Measurements from ENCODE around the gene MRPS14. TPM values are rescaled to one million over a fixed set of nuclear protein-coding genes. Genes with fewer than 3 reads are reported as not detected.
A peak's percentile ranks its signal among the peaks of the same experiment; 100 is the strongest.

The MRPS14 gene
- total and polyA plus RNA-seq, 2 of the 4 experiments (the other 2 are of a cell fraction), result 22.0 to 23.1 TPM

GRCh38 chr1:174968750-174969244, 54.4 kb downstream of the MRPS14 start:
- no peak overlapping the region for H3K4me3 ChIP-seq (ENCODE audit: insufficient read depth, low read depth, low read length)
- ATAC-seq (ENCODE audit: low read depth) (peak; percentile 56), DNase-seq (peak; percentile 57)
- no peak overlapping the region for H2BK15ac ChIP-seq (ENCODE audit: low read depth, low read length)
- intact Hi-C loops (cut with micrococcal nuclease), result no loop called here
- TF ChIP-seq RCOR1 (IDR thresholded peaks at IDR 0.05; ENCODE audit: insufficient replicate concordance, low read length) (no peak), POLR2A (IDR thresholded peaks at IDR 0.05; ENCODE audit: low read depth, low read length) (no peak), USF2 (IDR thresholded peaks at IDR 0.05; ENCODE audit: low read depth, low read length) (no peak), CHD1 (IDR thresholded peaks at IDR 0.05; ENCODE audit: low read depth, low read length) (no peak), BHLHE40 (IDR thresholded peaks at IDR 0.05; ENCODE audit: low read depth, low read length) (no peak), RAD21 (IDR thresholded peaks at IDR 0.05; ENCODE audit: low read length) (no peak), MAZ (IDR thresholded peaks at IDR 0.05; ENCODE audit: borderline replicate concordance, low read depth, low read length) (no peak), CEBPB (IDR thresholded peaks at IDR 0.05; ENCODE audit: low read depth, low read length) (no peak), MXI1 (IDR thresholded peaks at IDR 0.05; ENCODE audit: borderline replicate concordance, low read depth, low read length) (no peak), CTCF (conservative IDR thresholded peaks at IDR 0.05; ENCODE audit: low read depth, low read length) (no peak), FOS (IDR thresholded peaks at IDR 0.05; ENCODE audit: low read depth, low read length) (no peak), ELK1 (IDR thresholded peaks at IDR 0.05; ENCODE audit: borderline replicate concordance, low read depth, low read length) (no peak), RFX5 (IDR thresholded peaks at IDR 0.05; ENCODE audit: low read depth, low read length) (no peak), NFE2L2 (IDR thresholded peaks at IDR 0.05; ENCODE audit: low read depth, low read length) (no peak), MAFK (IDR thresholded peaks at IDR 0.05; ENCODE audit: low read depth, low read length) (no peak), SMC3 (IDR thresholded peaks at IDR 0.05; ENCODE audit: low read depth, low read length) (no peak)
- no peak overlapping the region for H2AFZ ChIP-seq (replicated peaks; ENCODE audit: low read length, poor library complexity)
- H2AK9ac ChIP-seq (replicated peaks; ENCODE audit: low read depth, low read length, poor library complexity), result no peak overlapping the region
- no peak overlapping the region for H3K4ac ChIP-seq (ENCODE audit: low read depth, low read length)
- no peak overlapping the region for H3K56ac ChIP-seq (ENCODE audit: extremely low read depth, insufficient read depth, low read length)
- no peak overlapping the region for H3K18ac ChIP-seq (ENCODE audit: low read depth, low read length)
- no peak overlapping the region for H3K14ac ChIP-seq (replicated peaks; ENCODE audit: low read depth, low read length)
- no peak overlapping the region for H4K91ac ChIP-seq (ENCODE audit: insufficient read depth, low read depth, low read length)
- no peak overlapping the region for H2BK120ac ChIP-seq (ENCODE audit: low read depth, low read length)
- no peak overlapping the region for H4K5ac ChIP-seq (ENCODE audit: low read depth, low read length)
- peaks cover 8% of the 10 kb centered on the region; the same call in 1 of the 2 replicates for H3K27me3 ChIP-seq (ENCODE audit: control insufficient read depth, insufficient read depth, low read length)
- no peak overlapping the region for H2BK20ac ChIP-seq (ENCODE audit: low read depth, low read length)
- in situ Hi-C loops (cut with MboI; ENCODE audit: low sequenced_read_pairs), result no loop called here
- CTCF ChIA-PET, result no interaction called here
- H3K9ac ChIP-seq (ENCODE audit: low read depth, low read length), result no peak overlapping the region
- H3K9me1 ChIP-seq (ENCODE audit: insufficient read depth, low read length), result no peaks in the 10 kb centered on the region
- H3K4me1 ChIP-seq (ENCODE audit: control insufficient read depth, insufficient read depth, low read length), result no peaks in the 10 kb centered on the region
- no peaks in the 10 kb centered on the region for H3K9me3 ChIP-seq (ENCODE audit: control insufficient read depth, insufficient read depth, low read length)
- H3K36me3 ChIP-seq (ENCODE audit: control insufficient read depth, insufficient read depth, low read length), result no peaks in the 10 kb centered on the region
- dilution Hi-C loops (cut with HindIII; ENCODE audit: low sequenced_read_pairs, unreplicated experiment), result no loop called here
- no TSS peak for BruUV-seq (replicated peaks)
- no peak overlapping the region for H3K27ac ChIP-seq (ENCODE audit: insufficient read depth, low read length)
- no peaks in the 10 kb centered on the region for H4K20me1 ChIP-seq (ENCODE audit: insufficient read depth, low read length)
- no peak overlapping the region for H3K23ac ChIP-seq (ENCODE audit: low read depth, low read length)
- H3K79me1 ChIP-seq (ENCODE audit: low read depth in 1 of 2, low read length in 2 of 2), result no peaks in the 10 kb centered on the region
- no peak overlapping the region for H3K4me2 ChIP-seq (ENCODE audit: low read depth, low read length)
- WGBS, 2 experiments (ENCODE audit: extremely low coverage in 2 of 2, insufficient read length in 1 of 2), result no CpG with 5 or more reads among the region's 5 CpGs
- no peak overlapping the region for H4K8ac ChIP-seq (ENCODE audit: low read depth in 2 of 2, low read length in 2 of 2)
- no peak overlapping the region for H2BK5ac ChIP-seq (ENCODE audit: low read depth, low read length, poor library complexity, severe bottlenecking)
- POLR2A ChIA-PET (ENCODE audit: unreplicated experiment), result no interaction called here
- H2AK5ac ChIP-seq (ENCODE audit: low read depth, low read length), result no peak overlapping the region

All from IMR-90 (cell line).